GM10266 (cell line): ENCODE measurements around the gene KCNJ13.

Source experiments
- DNase-seq: peaks from one replicate; pipeline ENCODE4 v3.0.0; 2012; ENCODE audit errors: extremely low spot score
- TF ChIP-seq, protein P1 (sequence below): IDR thresholded peaks from 2 replicates; pipeline ENCODE4 v1.5.1; 2012; ENCODE audit warnings: mild to moderate bottlenecking, low read depth; ENCODE audit not compliant: control insufficient read depth, insufficient read depth; ENCODE audit errors: missing control alignments

Gene KCNJ13

DNA sequence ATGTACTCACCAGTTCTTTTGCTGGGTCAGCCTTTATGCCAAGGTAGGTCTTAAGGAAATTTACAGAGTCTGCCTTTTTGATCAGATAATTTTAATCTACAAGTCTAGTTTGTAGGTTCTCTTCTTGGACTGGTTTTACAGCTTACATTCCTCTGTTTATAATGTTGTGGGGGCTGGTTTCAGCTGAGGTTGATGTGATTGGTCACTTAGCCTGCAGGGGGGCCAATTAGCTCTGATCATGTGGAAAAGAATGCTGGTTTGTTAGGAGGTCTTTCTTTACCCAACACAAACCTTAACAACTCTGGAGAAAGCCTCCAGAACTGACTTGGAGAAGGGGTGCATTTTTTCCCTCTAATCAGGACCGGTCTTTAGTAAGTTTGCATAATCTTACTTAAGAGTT is at the start of gene KCNJ13:
Gene KCNJ13 (minus strand): TSS at position 131 of the 400 bp plus-strand sequence. CDS start 5,203 bp downstream, outside the sequence.
- TF ChIP-seq, protein P1, sequence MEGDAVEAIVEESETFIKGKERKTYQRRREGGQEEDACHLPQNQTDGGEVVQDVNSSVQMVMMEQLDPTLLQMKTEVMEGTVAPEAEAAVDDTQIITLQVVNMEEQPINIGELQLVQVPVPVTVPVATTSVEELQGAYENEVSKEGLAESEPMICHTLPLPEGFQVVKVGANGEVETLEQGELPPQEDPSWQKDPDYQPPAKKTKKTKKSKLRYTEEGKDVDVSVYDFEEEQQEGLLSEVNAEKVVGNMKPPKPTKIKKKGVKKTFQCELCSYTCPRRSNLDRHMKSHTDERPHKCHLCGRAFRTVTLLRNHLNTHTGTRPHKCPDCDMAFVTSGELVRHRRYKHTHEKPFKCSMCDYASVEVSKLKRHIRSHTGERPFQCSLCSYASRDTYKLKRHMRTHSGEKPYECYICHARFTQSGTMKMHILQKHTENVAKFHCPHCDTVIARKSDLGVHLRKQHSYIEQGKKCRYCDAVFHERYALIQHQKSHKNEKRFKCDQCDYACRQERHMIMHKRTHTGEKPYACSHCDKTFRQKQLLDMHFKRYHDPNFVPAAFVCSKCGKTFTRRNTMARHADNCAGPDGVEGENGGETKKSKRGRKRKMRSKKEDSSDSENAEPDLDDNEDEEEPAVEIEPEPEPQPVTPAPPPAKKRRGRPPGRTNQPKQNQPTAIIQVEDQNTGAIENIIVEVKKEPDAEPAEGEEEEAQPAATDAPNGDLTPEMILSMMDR: no peak
- no peak for DNase-seq

DNA sequence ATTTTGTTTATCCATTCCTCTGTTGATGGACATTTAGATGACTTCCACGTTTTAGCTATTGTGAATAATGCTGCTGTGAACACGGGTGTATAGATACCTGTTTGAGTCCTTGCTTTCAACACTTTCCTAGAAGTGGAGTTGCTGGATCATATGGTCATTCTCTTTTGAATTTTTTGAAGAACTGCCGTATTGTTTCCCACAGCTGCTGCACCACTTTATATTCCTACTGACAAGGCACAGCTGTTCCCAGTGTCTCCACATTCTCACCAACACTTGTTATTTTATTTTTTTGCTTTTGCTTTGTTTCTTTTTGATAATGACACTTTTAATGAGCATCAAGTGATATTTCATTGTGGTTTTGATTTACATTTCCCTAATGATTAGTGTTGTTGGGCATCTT is 41.4 kb upstream of the KCNJ13 start:
- DNase-seq: no peak
- TF ChIP-seq, protein P1: no peak

DNA sequence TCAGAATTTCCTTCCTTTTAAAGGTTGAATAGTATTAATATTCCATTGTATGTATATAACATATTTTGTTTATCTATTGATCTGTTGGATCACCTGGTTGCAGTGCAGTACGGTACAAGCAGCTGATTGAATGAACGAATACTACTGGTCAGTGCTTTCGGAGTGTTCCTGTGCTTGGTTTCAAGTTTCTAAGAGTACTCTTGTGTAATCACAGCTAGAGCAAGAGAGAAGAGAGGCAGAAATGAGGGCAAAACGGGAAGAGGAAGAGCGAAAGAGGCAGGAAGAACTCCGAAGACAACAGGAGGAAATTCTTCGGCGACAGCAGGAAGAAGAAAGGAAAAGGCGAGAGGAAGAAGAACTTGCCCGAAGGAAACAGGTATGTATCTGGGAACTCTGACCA is 40.3 kb upstream of the KCNJ13 start:
- no peak for DNase-seq
- TF ChIP-seq, protein P1: no peak

DNA sequence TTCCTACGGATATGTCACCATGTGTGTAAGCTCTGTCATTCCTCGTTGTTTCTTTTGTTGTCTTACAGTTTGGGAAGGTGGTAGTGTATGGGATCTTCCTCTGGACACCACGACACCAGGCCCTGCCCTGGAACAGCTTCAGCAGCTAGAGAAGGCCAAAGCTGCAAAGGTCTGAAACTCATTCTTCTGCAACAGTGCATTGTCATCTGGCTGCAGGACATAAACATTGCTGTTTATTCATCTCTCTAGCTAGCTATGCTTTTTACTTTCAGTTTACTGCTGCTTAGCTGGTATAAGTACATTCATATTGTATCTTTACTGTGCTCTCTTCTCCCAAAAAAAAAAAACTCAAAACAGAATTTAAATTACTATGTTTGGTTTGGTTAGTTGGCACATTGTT is 39.2 kb upstream of the KCNJ13 start:
- no peak for DNase-seq
- TF ChIP-seq, protein P1: no peak

DNA sequence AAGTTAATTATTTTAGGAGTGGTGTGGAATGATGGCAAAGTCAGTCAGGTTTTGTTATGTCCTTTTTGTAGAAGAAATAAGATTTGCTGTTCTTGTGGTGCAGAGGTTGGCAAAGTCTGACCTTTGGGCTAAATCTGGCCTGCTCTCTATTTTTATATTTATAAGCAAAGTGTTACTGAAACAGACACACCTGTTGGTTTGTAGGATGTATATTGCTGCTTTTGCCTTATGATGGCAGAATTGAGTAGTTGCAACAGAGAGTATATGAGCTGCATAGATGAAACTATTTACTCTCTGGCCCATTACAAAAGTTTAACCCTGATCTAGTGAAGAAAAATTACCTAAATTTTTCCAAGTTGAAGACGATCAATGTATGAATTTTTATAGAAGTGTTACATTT is 34.1 kb upstream of the KCNJ13 start:
- DNase-seq: no peak
- TF ChIP-seq, protein P1: no peak

DNA sequence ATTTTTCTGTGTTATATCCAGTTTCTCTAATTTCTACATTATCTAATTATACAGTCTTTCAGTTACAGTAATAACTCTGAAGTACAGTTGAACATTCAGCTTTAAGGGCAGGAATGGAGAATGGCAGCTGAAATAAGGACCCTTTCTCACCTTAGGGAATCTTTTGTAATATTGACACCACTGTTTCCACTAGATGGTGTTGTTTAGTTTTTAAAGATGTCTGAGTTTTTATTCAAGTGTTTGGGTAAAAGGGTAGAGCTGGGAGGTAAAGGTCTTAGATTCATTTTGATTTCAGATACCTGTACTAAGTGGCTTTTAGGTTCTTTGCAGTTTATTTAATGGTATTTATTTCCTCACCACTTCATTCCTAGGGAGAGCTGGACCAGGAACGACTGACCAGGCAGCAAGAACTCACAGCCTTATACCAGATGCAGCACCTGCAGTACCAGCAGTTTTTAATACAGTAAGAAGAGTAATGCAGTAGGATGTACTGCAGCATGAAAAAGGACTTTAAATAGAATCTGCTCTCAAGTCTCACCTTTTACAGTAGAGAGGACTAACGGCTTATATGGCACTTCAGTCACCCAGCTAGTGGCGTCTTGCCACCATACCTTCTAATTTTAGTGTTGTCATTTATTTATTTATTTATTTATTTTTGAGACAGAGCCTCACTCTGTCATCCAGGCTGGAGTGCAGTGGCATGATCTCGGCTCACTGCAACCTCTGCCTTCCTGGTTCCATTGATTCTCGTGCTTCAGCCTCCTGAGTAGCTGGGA is 33.2 kb upstream of the KCNJ13 start:
- DNase-seq: no peak
- TF ChIP-seq, protein P1: no peak

- DNase-seq: no peak
- TF ChIP-seq, protein P1: no peak
These were observed 25.7 kb upstream of the KCNJ13 start for GRCh38 chr2:232802091-232802490.
